ENCODE results near the gene SLC6A8.

The SLC6A8 gene

DNA sequence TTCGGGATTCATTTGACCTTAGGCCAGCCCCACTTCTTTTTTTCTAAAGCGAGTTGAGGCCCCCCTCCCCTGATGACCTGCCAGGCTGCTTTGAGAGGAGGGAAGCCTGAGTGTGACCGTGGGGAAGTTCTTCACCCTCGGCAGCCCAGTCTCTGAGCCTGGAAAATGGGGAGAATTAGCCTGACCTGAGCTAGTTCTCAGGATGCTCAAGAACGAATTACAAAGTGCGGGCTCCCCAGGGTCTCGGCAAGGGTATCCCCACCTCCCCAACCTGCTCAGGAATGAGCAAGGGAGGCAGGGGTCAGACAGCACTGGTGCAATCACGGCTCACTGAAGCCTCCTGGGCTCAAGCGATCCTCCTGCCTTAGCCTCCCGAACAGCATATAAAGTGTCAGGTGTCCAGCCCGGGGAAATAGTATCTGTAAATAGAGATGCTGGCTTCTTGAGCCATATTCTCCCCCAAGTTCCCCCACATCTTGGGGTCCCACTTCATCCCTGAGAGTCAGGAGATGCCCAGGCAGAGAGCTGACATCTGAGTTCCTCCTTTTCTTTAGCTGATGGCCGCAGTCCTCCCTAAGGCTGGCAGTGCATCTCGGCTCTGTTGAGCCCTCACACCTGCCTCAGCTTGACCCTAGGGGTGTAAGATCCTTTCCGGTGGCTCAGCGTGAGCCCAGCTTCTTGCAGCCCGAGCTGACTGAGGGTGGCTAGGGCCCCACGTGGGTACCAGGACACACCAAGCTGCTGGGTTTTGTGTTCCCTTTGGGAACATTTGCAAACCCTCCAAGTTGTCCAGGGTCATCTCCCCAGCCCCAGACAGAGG, 39.2 kb upstream of the SLC6A8 start:
- no peak for DNase-seq (ENCODE audit: low read depth in 2 of 2)

DNA sequence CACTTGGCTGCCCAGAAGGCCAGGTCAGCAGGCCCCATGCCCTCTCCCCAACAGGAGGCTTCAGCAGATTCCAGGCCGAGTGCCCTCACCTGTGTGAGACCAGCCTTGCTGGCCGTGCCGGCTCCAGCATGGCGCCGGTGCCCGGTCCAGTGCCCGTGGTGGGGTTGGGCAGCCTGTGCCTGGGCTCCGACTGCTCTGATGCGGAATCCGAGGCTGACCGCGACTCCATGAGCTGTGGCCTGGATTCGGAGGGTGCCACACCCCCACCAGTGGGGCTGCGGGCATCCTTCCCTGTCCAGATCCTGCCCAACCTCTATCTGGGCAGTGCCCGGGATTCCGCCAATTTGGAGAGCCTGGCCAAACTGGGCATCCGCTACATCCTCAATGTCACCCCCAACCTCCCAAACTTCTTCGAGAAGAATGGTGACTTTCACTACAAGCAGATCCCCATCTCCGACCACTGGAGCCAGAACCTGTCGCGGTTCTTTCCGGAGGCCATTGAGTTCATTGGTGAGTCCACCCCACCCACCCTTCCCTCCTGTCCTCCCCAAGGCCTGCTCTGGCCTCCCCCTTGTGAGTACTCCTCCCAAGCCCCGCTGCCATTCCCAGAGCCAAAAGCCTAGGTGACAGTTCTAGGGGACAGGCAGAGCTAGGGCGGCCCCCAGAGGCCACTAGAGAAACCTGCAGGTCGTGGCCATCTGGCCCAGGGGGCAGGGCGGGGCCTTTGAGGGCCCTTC, 38.4 kb upstream of the SLC6A8 start:
- DNase-seq (ENCODE audit: low read depth in 2 of 2): no peak

DNA sequence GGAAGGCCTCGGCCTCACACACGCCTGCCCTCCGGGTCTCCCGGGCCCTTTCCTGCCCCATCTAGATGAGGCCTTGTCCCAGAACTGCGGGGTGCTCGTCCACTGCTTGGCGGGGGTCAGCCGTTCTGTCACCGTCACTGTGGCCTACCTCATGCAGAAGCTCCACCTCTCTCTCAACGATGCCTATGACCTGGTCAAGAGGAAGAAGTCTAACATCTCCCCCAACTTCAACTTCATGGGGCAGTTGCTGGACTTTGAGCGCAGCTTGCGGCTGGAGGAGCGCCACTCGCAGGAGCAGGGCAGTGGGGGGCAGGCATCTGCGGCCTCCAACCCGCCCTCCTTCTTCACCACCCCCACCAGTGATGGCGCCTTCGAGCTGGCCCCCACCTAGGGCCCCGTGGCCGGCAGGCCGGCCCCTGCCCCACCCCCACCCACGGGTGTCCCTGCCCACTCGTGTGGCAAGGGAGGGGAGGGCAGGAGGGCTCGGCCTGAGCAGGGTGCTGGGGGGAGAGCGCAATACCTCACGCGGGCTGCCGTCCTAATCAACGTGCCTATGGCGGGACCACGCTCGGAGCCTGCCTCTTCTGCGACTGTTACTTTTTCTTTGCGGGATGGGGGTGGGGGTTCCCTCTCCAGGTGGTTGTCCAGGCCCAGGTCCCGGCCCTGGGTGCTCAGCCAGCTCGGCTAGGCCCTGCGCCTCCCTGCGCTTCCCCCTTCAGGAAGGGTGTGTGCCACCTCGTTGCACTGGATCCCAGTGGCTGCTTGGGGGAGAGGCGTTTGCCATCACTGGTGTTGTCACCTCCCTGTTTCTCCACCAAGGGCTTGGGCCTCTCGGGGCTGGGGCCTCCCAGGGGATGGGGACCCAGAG, 37.6 kb upstream of the SLC6A8 start:
- DNase-seq (ENCODE audit: low read depth in 2 of 2): no peak

DNA sequence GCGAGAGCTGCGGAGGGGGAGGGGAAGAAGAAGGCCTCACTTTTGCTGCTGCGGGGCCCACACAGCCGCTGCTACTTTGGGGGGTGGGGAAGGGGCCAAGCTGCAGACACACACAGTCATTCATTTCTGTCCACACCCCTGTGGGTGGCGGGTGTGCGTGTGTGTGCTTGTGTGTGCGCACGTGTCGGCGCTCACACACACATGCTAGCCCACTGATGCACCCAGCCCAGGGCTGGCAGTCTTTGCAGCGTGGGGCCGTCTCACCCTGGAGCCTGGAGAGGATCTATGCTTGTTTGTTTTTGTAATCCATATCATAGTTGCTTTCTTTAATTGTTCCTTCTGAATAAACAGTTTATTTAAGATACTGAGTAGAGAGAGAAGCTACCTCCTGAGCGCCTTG, 36.8 kb upstream of the SLC6A8 start:
- no peak for DNase-seq (ENCODE audit: low read depth in 2 of 2)

DNA sequence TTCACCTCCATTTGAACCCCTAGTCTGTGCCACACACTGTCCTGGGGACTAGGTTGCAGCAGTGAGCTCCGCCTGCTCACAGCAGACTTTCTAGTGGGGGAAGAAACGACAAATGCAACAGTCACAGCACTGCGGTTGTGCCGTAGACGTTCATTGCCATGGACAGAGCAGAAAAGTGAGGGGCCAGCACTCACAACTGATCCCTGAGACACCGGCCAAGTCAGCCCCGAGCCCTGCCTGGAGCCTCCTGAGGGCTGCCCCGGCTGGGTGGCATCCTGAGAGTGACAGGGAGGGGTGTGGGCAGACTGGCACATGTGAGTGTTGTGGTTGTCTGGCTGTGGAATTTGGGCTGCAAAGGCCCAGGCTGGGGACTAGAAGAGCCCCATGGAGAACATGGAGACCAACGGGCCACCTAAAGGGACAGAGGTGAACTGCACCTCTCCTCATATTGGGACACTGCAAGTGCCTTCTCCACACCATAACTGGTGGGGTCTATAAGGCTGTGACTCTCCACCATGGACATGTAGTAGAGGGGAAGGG, 36.1 kb upstream of the SLC6A8 start:
- no peak for DNase-seq (ENCODE audit: low read depth in 2 of 2)

DNA sequence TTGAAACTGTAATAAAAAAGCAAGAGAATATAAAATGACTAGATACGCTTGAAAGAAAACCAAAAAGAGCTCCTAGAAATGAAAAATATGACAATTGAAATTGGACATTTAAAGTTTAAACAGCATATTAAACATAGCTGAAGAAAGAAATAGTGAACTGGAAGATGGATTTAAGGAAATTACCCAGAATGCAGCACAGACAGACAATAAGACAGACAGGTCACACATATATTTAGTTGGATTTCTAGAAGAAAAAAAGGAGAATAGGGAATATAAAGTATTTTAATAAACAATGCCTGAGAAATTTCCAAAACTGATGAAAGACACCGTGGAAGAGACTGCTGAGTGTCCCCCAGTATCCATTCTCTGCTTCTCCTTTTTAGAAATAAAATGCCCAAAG, 34.2 kb upstream of the SLC6A8 start:
- DNase-seq (ENCODE audit: low read depth in 2 of 2): no peak

DNA sequence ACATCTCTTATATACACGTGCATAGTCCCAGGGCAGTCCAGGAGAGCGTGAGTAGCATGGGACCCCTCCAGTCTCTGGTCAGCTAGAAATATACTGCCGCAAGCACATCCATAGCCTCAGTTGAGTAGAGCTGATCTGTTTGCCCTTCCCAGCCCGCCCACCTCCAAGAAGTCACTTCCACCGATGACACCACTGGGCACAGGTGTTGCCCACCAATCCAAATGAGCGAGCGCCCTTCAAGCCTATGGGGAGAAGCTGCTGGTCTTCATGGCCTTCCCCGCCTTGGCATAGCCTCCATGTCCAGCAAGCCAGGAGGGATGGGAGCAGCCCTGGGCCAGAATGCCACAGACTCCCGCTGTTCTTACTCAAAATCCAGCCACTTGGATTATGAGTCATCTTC, 30.6 kb upstream of the SLC6A8 start:
- no peak for DNase-seq (ENCODE audit: low read depth in 2 of 2)

DNA sequence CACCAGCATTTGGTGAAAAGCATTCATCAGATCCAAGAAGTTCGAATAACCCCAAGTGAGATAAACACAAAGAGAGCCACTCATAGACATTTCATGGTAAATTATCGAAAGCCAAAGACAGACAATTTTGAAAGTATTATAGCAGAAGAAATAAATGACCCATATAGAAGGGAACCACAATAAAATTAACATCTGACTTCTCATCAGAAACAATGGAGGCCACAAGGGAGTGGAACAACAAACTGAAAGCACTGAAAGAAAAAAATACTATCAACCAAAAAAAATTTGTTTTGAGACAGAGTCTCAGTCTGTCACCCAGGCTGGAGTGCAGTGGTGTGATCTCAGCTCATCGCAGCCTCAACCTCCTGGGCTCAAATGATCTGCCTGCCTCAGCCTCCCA, 28.5 kb upstream of the SLC6A8 start:
- DNase-seq (ENCODE audit: low read depth in 2 of 2): no peak

DNA sequence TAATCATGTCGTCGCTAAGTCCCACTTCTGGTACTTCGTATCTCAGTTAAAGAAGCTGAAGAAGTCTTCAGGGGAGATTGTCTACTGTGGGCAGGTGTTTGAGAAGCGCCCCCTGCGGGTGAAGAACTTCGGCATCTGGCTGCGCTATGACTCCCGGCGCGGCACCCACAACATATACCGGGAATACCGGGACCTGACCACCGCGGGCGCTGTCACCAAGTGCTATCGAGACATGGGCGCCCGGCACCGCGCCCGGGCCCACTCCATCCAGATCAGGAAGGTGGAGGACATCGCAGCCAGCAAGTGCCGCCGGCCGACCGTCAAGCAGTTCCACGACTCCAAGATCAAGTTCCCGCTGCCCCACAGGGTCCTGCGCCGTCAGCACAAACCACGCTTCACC, 25.5 kb upstream of the SLC6A8 start:
- peak in 1 of 2 donors; percentile 33 for DNase-seq (ENCODE audit: low read depth in 2 of 2)

DNA sequence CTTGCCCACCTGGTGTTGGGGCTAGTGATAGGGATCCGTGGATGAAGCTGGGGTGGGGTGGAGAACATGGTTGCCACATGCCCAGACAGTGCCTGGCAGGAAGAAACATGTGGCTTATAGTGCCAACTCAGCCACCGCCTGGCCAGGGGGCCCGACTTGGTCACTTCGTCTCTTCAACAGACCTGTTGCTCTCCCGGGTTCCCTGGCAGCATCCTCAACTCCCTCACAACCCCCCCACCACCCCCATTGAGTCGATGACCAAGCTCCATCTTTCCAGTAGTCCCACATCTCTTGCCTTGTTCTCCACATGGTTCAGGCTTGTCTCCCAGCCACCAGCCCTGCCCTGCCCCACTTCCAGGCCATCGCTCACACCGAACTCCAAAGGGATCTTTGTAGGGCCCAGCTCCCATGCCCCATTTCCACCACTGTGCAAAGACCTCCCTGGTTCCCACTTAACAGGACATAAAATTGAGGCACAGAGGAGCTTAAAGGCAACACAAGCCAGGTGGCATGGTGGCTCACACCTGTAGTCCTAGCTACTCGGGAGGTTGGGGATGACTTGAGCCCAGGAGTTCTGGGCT, 21.9 kb upstream of the SLC6A8 start:
- no peak for DNase-seq (ENCODE audit: low read depth in 2 of 2)

DNA sequence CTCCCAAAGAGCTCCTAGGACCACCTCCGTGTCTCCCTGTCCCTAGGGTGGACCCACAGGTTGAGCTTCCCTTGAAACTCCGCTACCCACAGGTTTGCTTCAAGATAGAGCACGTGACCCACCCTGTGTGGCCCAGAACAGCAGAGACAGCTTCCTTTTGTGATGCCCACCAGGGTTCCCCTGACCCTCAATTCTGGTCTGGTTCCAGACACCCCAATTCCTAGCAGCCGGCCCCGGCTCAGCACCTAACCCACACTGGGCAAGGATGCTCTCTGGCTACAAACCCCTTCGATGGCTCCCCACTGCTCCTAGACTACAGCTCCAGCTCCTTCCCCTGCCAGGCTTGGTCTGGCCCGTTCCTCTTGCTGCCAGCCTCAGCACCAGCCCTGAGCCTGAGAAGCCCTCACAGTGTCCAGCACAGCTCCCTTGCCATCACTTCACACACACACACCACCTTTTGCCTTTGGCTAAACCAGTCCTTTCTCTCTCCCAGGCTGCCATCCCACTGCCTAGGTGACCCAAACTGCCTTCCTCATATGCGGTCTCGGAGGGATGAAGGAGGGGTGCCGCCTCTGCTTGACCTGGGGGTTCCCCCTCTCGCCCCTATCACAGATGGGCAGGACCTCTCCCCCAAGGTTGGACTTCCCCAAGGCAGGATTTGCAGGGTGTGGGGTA, 20.3 kb upstream of the SLC6A8 start:
- DNase-seq (ENCODE audit: low read depth in 2 of 2): no peak

DNA sequence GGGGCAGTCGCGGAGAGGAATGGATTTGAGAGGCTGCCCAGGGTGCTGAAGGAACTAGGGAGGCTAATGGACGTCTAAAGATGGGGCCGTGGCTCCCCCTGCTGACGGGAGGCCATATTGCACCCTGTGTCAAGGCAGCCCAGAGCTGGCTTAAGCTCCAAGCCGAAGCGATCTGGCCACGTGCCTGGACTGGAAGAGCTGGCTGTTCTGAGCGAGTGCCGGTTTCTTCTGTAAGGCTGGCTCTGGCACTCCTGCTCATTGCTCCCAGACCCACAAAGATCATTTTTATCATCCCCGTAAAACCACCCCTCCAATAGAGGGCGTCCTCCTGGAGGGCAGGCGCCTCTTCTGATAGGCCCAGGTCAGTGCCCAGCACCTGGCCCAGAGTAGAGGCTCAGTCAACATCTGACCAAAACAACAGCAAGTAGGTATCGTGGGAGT, 19.8 kb upstream of the SLC6A8 start:
- DNase-seq (ENCODE audit: low read depth in 2 of 2): peak; percentile 59 to 74

DNA sequence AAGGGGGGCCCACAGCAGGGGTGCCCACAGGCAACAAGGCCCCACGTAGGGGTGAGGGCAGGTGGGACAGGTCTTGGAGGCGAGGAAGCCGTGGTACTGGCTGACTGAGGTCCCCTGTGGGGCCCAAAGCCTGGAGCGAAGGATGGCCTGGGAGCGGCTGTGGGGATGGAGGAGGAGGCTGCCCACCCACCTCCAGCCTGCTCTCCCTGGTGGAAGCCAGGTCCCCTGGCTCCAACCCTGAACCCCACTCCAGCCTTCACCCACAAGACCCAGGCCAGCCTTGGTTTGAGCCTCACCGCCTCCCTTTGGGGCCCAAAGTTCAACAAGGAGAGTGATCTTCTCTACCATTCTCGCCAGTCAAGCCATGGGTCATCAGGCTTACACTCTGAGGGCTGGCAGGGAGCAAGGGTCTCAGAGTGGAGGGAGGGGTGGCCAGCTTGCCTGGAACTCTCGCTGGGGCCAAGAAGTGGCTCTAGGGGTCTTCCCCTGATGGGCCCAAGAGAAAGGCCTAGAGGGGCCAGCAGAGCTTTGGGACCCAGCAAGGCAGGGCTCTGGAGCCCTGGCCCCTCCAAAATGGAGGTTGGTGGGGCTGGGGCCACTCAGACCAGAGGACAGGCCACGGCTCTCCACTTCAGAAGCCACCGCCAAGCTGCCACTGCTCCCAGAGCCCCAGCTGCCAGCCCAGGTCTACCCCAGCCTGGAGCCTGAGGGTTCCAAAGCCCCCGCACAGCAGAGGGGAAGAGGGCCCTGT, 19.1 kb upstream of the SLC6A8 start:
- DNase-seq (ENCODE audit: low read depth in 2 of 2): no peak

DNA sequence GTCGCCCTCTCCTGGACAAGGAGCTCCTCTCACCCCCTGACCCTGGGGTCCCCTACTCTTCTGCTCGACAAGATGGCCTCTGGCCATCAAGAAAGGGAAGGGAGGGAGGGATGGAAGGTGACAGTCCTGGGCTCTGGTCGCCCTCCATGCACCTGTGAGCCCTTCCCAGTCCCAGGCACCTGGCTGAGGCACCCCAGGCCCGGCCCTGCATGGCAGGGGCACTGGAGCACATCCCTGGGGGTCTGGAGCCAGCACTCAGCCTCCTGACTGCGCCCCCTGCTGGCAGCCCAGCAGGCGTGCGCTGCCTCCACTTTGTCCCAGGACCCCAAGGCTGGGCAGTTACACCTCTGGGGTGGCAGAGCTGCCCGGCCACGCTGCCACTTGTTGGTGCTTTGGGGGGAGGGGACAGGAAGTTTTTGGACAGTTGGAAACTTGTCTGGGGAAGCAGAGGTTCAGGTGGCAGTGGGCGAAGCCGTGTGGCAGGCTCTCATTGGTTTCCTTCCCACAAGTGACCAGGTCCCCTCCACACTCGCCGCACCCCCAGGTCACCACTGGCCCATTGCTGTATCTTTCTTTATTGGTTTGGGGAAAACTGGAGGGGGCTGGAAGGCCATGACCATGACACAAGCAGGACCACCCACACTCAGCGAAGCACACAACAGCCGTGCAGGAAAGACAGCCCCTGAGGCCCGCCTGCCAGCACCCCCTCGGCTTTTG, 18.4 kb upstream of the SLC6A8 start:
- peak in 1 of 2 donors; percentile 30 for DNase-seq (ENCODE audit: low read depth in 2 of 2)

DNA sequence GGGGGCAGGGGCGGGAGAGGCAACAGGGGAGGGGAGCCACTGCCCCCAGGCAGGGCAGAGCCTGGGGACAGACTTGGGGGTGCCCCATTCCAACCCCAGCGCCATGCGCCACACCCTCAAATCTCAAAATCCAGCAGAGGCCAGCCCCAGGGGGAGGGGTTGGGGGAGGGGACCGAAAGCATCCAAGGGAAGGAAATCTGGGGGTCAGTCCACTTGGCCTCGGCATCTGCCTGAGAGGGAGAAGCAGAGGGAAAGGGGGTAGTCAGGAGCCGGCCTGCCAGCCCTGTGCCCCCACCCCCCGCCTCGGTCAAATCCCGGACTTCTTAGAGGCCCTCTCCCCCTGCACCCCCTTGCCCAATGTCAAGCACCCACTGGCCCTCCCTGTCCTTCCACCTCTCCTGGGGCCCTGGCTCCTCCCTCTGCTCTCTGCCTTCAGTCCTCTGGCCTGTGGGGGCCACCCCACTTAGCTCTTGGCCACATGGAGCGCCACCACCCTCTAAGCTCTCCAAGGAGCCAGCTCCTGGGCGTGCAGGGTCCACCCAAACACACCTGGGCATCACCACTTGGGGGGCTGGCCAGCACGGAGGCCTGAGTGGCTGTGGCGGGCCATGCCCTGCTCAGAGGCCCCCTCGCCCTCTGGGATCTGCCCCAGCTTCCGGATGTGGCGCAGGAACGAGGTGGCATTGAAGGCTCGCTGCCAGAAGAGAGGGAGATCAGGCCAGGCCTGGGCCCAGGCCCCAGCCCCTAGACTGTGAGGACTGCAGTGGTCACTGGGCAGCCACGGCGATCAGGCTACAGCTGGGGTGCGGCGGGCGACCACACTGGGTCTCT, 17.6 kb upstream of the SLC6A8 start:
- DNase-seq (ENCODE audit: low read depth in 2 of 2): no peak

DNA sequence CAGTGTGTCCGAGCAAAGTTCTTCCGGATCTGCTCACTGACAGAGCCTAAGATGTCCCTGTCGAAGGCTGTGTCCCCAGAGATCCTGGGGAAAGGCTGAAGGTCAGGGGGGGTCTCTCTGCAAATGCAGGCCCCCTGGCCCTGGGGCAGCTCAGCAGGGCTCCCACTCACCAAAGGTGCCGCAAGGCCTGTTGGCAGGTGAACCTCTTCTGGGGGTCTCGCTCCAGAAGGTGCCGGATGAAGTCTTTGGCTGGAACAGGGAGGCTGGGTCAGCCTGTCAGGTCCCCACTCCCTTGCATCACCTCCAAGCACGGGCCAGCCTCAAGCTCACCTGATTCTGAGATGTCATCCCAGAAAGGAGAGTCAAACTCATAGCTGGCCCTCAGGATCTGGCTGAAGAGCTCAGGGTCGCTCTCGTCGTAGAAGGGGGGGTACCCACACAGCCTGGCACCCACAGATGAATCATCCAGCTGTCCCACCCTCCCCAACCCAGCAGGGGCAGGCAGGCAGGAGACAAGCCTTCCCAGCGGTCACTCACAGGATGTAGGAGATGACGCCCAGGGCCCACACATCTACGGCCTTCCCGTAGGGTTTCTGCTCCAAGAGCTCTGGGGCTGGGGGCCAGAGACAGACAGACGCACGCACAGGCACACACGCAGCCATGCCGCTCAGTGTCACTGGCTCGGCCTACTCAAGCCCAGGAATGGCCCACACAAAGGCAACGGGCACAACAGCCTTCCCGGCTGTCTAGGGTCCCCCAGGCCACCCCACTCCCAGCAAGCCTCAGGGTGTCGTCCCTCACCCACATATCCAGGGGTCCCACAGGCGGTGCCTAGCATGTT, 16.8 kb upstream of the SLC6A8 start:
- DNase-seq (ENCODE audit: low read depth in 2 of 2): no peak

DNA sequence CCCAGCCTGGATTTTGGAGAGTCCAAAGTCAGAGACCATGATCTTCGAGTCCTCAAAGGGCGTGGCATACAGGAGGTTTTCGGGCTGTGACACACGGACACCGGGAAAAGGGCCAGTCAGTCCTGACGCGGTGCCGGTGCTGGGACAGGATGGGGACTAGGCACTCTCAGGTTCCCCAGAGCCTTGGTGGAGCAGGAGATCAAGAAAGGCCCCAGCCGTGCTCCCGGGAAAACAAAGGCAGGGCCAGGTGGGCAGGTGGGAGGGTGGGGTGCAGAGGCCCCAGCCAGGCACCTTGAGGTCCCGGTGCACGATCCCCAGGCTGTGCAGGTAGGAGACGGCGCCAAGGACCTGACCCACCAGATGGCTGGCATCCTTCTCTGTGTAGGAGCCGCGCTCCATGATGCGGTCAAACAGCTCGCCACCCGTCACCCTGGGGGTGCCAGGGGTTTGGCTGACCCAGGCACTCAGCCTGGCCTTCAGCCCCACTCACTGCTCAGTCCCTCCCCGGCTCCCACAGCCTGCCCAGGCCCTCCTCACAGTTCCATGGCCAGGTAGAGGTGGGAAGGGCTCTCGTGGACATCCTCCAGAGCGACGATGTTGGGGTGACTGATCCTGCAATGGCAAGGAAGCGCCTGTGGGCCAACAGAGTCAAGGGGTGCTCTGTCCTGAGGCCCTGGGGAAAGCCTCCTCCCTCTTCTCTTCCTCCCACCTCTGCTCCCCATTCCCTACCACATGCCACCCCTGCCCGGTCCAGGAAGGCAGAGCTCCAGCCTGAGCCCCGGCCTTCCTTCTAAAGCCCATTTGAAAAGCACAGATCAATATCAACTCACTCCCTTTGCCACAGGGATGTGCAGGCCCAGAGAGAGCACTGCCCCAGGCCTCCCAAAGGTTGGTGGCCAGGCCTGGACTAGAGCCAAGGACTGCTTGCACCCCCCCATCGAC, 15.9 kb upstream of the SLC6A8 start:
- no peak for DNase-seq (ENCODE audit: low read depth in 2 of 2)
